Measurements from ENCODE around the gene SOX30. TPM values are rescaled to one million over a fixed set of nuclear protein-coding genes. Genes with fewer than 3 reads are reported as not detected.
"Not testable (repeated sequence)": the region's sequence is repeated elsewhere in the genome, so short reads cannot be mapped to it uniquely, and the experiment has no call there.

The SOX30 gene
- 0.06 and 0.17 TPM in 2 replicates for total RNA-seq (ENCODE audit: low replicate concordance)

DNA sequence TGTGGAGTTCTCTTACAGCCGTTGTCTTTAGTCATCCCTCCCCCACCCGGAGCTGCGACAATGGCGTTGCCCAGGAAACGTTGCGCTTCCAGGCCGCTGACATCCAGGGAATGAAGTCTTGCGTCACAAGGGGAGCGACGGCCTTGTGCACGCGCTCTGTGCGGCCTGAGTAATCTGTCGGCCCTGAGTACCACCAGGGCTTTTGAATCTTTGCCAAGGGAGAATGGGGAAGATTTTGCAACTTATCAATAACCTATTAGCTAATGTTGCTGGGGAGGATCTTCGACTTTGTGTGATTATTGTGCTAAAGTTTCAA, at the start of gene SOX30:
Gene SOX30 (minus strand): TSS at position 62 of the 316 bp plus-strand sequence. CDS start 360 bp downstream, outside the sequence.
- H3K27ac ChIP-seq, result no peak within 1 kb of the TSS
- Mint-ChIP-seq H3K27ac (no peak within 1 kb of the TSS), H3K4me3 (no peak within 1 kb of the TSS), H3K9me3 (peaks cover 28% of the 10 kb centered on the region), H3K4me1 (peaks cover 2% of the 10 kb centered on the region), H3K36me3 (no peaks in the 10 kb centered on the region), H3K27me3 (ENCODE audit: insufficient read depth, low read depth) (peaks cover 6% of the 10 kb centered on the region)
- peaks cover 2% of the 10 kb centered on the region for H3K9me3 ChIP-seq (ENCODE audit: low read depth)
- DNase-seq (ENCODE audit: low spot score), result no peak
- H3K27me3 ChIP-seq, result no peaks in the 10 kb centered on the region
- H3K4me1 ChIP-seq, result no peaks in the 10 kb centered on the region
- no peaks in the 10 kb centered on the region for H3F3A ChIP-seq (ENCODE audit: low read depth)
- H2AFZ ChIP-seq (replicated peaks), result no peak within 1 kb of the TSS
- no peaks in the 10 kb centered on the region for H3K36me3 ChIP-seq
- H3K4me2 ChIP-seq, result no peak within 1 kb of the TSS
- no peaks in the 10 kb centered on the region for H4K20me1 ChIP-seq (ENCODE audit: low read depth)
- H3K4me3 ChIP-seq, result no peak within 1 kb of the TSS
- H3K79me2 ChIP-seq (ENCODE audit: low read depth), result no peaks in the 10 kb centered on the region
- H3K9ac ChIP-seq, result no peak within 1 kb of the TSS
- TF ChIP-seq EZH2 (IDR thresholded peaks at IDR 0.05), result no peak
- TF ChIP-seq, protein P1, sequence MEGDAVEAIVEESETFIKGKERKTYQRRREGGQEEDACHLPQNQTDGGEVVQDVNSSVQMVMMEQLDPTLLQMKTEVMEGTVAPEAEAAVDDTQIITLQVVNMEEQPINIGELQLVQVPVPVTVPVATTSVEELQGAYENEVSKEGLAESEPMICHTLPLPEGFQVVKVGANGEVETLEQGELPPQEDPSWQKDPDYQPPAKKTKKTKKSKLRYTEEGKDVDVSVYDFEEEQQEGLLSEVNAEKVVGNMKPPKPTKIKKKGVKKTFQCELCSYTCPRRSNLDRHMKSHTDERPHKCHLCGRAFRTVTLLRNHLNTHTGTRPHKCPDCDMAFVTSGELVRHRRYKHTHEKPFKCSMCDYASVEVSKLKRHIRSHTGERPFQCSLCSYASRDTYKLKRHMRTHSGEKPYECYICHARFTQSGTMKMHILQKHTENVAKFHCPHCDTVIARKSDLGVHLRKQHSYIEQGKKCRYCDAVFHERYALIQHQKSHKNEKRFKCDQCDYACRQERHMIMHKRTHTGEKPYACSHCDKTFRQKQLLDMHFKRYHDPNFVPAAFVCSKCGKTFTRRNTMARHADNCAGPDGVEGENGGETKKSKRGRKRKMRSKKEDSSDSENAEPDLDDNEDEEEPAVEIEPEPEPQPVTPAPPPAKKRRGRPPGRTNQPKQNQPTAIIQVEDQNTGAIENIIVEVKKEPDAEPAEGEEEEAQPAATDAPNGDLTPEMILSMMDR (IDR thresholded peaks at IDR 0.05), result no peak
- TF ChIP-seq EZH2phosphoT487 (IDR thresholded peaks at IDR 0.05), result no peak

DNA sequence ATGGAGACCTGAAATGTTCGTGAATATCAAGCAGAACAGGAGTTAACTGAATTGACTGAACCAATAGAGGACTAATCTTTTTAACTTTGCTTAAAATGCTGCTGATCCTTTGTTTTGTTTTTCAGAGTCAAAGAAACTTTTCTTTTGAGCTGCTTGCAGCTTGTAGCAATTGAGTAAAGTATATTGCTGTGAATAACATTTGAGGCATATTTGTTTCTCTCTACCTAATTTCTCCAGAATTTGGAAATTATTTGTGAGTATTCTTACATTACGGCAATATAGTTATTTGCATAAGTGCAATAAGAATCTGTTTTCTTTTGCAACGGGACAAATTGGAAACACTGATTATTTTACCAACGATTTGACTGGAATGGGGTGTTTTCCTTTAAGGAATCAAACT, 46.4 kb upstream of the SOX30 start:
- peaks cover 35% of the 10 kb centered on the region for H3K9me3 Mint-ChIP-seq
- H3K27me3 ChIP-seq; H3F3A ChIP-seq (ENCODE audit: low read depth); H4K20me1 ChIP-seq (ENCODE audit: low read depth); H3K27ac Mint-ChIP-seq; H3K79me2 ChIP-seq (ENCODE audit: low read depth); H3K27me3 Mint-ChIP-seq (ENCODE audit: insufficient read depth, low read depth); H3K9ac ChIP-seq; H3K36me3 Mint-ChIP-seq; H3K27ac ChIP-seq; H2AFZ ChIP-seq (replicated peaks); H3K36me3 ChIP-seq; DNase-seq (ENCODE audit: low spot score); H3K4me1 Mint-ChIP-seq; H3K4me2 ChIP-seq; H3K4me3 ChIP-seq; H3K4me3 Mint-ChIP-seq; H3K4me1 ChIP-seq: not testable (repeated sequence)
- H3K9me3 ChIP-seq (ENCODE audit: low read depth), result peaks cover 11% of the 10 kb centered on the region

DNA sequence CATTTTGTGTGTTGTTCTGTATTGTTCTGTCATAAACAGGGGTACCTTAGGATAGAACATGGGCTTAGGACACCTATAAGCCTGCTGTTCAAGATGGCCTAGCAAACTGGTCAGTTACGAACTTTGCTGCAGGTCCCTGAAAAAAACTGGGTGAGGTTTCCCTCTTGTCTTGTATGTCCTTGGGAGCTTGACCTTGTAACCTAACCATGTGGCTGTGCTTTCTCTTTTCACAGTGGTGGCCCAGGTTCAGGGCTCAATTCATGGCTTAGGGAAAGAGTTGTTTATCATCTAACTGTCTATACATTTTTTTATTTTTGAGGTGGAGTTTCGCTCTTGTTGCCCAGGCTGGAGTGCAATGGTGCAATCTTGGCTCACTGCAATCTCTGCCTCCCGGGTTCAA, 43.9 kb upstream of the SOX30 start:
- not testable (repeated sequence) for H2AFZ ChIP-seq (replicated peaks); H3K27me3 Mint-ChIP-seq (ENCODE audit: insufficient read depth, low read depth); H3K36me3 ChIP-seq; DNase-seq (ENCODE audit: low spot score); H3K79me2 ChIP-seq (ENCODE audit: low read depth); H3K4me2 ChIP-seq; H3K4me3 Mint-ChIP-seq; H3K9ac ChIP-seq; H3K4me1 ChIP-seq; H3F3A ChIP-seq (ENCODE audit: low read depth); H3K36me3 Mint-ChIP-seq; H3K4me1 Mint-ChIP-seq; H3K27me3 ChIP-seq; H4K20me1 ChIP-seq (ENCODE audit: low read depth); H3K27ac ChIP-seq; H3K27ac Mint-ChIP-seq; H3K4me3 ChIP-seq
- peaks cover 41% of the 10 kb centered on the region for H3K9me3 Mint-ChIP-seq
- peaks cover 11% of the 10 kb centered on the region for H3K9me3 ChIP-seq (ENCODE audit: low read depth)

DNA sequence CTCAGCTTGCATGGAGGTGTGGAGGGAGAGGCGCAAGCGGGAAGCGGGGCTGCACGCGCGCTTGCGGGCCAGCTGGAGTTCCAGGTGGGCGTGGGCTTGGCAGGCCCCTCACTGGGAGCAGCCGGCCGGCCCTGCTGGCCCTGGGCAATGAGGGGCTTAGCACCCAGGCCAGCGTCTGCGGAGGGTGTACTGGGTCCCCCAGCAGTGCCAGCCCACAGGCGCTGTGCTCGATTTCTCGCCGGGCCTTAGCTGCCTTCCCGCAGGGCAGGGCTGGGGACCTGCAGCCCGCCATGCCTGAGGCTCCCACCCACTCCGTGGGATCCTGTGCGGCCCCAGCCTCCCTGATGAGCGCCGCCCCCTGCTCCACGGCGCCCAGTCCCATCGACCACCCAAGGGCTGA, 41.6 kb upstream of the SOX30 start:
- H3K27ac ChIP-seq; H3K4me1 Mint-ChIP-seq; H3K36me3 Mint-ChIP-seq; H4K20me1 ChIP-seq (ENCODE audit: low read depth); H3K4me3 Mint-ChIP-seq; H3K79me2 ChIP-seq (ENCODE audit: low read depth); H3K27ac Mint-ChIP-seq; H3K9ac ChIP-seq; H3K4me2 ChIP-seq; H3K27me3 Mint-ChIP-seq (ENCODE audit: insufficient read depth, low read depth); DNase-seq (ENCODE audit: low spot score); H3K36me3 ChIP-seq; H3K4me3 ChIP-seq; H3F3A ChIP-seq (ENCODE audit: low read depth); H3K4me1 ChIP-seq; H3K27me3 ChIP-seq; H2AFZ ChIP-seq (replicated peaks); H3K9me3 ChIP-seq (ENCODE audit: low read depth): not testable (repeated sequence)
- H3K9me3 Mint-ChIP-seq, result peaks cover 39% of the 10 kb centered on the region

DNA sequence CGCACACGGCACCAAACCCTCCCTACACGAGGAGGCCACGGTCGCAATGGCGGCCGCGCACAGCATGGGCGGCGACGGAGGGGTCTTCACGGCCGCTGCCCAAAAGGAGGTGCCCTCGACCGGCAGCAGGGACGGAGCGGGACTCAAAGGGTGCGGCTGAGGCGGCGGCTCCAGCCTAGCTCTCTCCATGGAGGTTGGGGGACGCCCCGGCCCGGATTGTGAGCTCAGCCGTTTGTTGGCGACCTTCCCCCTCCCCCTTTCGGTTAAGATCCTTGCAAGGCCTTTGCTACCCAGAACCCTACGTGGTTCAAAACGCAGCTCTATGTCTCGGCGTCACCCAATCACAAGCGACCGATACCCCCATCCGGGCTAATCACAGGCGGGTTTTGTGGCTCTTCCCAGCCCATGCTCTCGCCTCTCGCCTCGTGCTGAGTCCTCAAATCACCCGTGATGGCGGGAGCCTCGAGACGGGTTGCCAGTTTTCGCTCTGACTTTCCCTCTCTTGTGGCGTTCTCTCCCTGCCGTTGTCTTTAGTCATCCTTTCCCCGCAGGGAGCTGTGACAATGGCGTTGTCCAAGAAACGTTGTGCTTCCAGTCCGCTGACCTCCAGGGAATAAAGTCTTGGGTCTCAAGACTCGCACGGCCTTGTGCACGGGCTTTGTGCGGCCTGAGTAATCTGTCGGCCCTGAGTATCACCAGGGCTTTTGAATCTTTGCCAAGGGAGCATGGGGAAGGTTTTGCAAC, 38.6 kb upstream of the SOX30 start:
- Histone ChIP-seq H3F3A (ENCODE audit: low read depth) (no peaks in the 10 kb centered on the region), H3K27me3 (no peaks in the 10 kb centered on the region), H3K4me3 (no peak overlapping the region)

More for the DNA sequence above, 38.6 kb upstream of the SOX30 start:
- no peak overlapping the region for H3K9ac ChIP-seq
- H2AFZ ChIP-seq (replicated peaks), result no peak overlapping the region
- DNase-seq (ENCODE audit: low spot score), result no peak
- TF ChIP-seq EZH2 (IDR thresholded peaks at IDR 0.05) (no peak), EZH2phosphoT487 (IDR thresholded peaks at IDR 0.05) (no peak)
- TF ChIP-seq, protein P1 (IDR thresholded peaks at IDR 0.05), result no peak
- H3K36me3 Mint-ChIP-seq, result peaks cover 9% of the 10 kb centered on the region
- H3K36me3 ChIP-seq, result no peaks in the 10 kb centered on the region
- peaks cover 26% of the 10 kb centered on the region for H3K9me3 Mint-ChIP-seq
- H3K4me3 Mint-ChIP-seq, result no peak overlapping the region
- no peak overlapping the region for H3K27ac ChIP-seq
- H3K27me3 Mint-ChIP-seq (ENCODE audit: insufficient read depth, low read depth), result peaks cover 7% of the 10 kb centered on the region
- H3K9me3 ChIP-seq (ENCODE audit: low read depth), result no peaks in the 10 kb centered on the region
- no peaks in the 10 kb centered on the region for H3K4me1 ChIP-seq
- H4K20me1 ChIP-seq (ENCODE audit: low read depth), result no peaks in the 10 kb centered on the region
- peaks cover 13% of the 10 kb centered on the region for H3K4me1 Mint-ChIP-seq
- H3K27ac Mint-ChIP-seq, result no peak overlapping the region
- H3K4me2 ChIP-seq, result no peak overlapping the region
- no peaks in the 10 kb centered on the region for H3K79me2 ChIP-seq (ENCODE audit: low read depth)
